ENCODE measurements around the gene CIDEB.

CIDEB gene

DNA sequence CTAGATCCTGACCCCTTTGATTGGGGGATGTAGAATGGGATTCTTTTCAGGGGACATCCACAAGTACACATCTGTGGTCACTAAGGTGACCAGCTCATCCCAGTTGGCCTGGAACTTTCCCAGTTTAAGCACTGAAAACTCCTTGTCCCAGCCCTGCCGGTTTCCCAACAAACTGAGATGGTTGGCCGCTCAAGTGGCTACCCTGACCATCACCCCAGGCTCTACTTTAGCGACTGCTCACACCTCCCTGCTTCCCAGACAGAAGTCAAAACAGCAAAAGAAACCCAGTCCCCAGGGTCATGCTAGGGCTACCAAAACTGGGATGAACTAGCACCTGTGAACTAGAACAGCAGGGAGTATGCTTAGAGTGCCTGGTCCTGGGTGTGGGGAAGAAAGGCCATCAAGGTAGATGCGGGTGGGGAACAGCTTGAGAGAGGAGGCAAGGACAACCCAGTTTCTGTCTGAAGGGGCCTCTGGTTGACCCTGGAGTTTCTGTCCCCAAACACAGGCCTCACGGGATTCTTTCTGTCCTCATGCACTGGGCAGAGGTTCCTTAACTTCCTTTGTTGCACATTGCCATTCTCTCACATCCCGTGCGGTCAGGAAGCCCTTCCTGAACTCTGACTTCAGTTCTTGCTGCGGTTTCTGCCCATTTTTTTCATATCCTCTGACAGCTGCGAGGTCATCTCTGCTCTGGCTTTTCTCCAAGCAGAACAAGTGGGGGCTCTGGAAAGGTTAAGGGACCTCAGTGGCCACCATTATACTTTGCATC is 5.1 kb upstream of the CIDEB start:
- no peak for DNase-seq (ENCODE audit: low read depth in 2 of 2)

DNA sequence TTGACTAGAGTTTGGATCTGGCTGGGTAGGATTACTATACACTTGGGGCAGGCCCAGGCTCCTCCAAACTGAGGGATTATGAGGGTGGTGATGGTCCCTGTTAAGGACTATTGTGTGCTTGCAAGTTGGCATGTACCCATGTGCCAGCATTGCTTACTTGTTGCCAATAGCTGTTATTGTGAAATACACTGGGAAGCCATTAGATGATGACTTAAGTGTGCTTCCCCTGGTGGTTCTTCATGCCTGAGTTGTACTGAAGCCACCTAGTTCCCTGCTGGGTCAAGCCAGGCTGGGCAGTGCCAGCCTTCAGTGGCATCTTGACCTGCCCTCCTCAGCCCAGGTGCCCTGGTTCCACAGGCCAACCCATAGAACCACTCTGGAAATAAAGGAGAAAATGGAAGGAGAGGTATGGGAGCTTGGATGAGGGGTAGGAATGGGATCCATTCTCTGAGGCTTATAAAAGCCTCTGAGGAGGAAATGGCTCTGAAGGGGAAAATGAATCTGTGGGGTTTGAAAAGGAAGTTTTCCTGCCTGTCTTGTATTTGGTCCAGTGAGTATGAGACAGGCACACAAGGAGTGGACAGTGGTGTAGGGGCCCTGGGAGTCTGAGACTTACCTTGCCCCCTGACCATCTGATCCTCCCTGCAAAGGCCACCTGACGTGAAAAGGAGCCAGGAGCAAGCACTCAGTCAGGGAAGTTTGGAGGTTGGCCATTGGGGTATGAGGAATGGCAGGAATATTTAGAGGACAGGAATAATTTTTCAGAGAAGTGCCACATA is 4.2 kb upstream of the CIDEB start:
- no peak for DNase-seq (ENCODE audit: low read depth in 2 of 2)

DNA sequence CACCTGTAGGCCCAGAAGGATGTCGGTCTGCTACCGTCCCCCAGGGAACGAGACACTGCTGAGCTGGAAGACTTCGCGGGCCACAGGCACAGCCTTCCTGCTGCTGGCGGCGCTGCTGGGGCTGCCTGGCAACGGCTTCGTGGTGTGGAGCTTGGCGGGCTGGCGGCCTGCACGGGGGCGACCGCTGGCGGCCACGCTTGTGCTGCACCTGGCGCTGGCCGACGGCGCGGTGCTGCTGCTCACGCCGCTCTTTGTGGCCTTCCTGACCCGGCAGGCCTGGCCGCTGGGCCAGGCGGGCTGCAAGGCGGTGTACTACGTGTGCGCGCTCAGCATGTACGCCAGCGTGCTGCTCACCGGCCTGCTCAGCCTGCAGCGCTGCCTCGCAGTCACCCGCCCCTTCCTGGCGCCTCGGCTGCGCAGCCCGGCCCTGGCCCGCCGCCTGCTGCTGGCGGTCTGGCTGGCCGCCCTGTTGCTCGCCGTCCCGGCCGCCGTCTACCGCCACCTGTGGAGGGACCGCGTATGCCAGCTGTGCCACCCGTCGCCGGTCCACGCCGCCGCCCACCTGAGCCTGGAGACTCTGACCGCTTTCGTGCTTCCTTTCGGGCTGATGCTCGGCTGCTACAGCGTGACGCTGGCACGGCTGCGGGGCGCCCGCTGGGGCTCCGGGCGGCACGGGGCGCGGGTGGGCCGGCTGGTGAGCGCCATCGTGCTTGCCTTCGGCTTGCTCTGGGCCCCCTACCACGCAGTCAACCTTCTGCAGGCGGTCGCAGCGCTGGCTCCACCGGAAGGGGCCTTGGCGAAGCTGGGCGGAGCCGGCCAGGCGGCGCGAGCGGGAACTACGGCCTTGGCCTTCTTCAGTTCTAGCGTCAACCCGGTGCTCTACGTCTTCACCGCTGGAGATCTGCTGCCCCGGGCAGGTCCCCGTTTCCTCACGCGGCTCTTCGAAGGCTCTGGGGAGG is 3.1 kb upstream of the CIDEB start, which contains the start of gene LTB4R:
Gene LTB4R (plus strand): TSS at position 857 of the 959 bp plus-strand sequence. CDS start 4,150 bp downstream, outside the sequence.
- DNase-seq (ENCODE audit: low read depth in 2 of 2), result no peak

GRCh38 chr14:24310265-24310645 is 2.5 kb upstream of the CIDEB start:
- no peak for DNase-seq (ENCODE audit: low read depth in 2 of 2)

GRCh38 chr14:24309538-24310264 is 1.9 kb upstream of the CIDEB start, which contains the start of gene LTB4R2:
TSS of gene LTB4R2 (plus strand) at chr14:24310140. CDS start at chr14:24310665, 525 bp downstream.
- no peak for DNase-seq (ENCODE audit: low read depth in 2 of 2)

GRCh38 chr14:24308342-24309124 is 756 bp upstream of the CIDEB start:
- DNase-seq (ENCODE audit: low read depth in 2 of 2), result no peak

DNA sequence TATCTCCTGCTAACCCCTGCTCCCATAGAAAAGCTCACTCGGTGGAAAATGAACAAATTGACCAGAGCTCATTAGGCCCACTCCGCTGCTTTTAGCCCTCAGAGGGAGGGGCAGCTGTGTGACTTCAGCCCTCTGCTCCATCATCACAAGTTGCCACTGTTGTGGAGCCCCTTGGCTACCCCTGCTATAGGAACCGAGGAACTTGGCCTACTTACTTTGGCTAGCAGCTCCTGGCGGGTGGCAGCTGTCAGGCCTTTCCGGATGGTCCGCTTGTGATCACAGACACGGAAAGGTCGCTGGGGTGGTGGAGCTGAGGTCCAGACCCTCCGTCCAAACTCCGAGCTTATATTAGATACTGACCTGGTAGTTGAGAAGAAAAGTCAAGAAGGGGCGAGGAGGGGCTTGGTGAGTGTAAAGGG is 612 bp downstream of the CIDEB start:
- DNase-seq (ENCODE audit: low read depth in 2 of 2), result no peak

DNA sequence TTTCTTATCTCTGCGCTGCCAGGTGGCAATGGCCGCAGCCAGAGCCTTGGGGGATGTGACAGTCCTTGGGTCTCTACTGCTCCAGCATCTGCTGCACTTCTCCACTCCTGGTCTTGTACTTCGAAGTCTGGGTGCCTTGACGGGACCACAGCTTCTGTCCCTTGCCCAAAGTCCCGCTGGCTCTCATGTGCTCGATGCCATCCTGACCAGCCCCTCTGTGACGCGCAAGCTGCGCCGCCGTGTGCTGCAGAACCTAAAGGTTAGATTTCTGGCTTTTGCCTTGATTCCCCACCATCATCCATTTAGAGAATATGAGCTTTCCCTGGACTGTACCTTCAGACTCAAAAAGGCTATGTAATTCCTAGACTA is 3.8 kb downstream of the CIDEB start:
- no peak for DNase-seq (ENCODE audit: low read depth in 2 of 2)

- no peak for DNase-seq (ENCODE audit: low read depth in 2 of 2)
Measured at GRCh38 chr14:24300326-24300980, 7.3 kb downstream of the CIDEB start.

- peak; percentile 77 to 93 for DNase-seq (ENCODE audit: low read depth in 2 of 2)
Measured at GRCh38 chr14:24299255-24300191, 8.3 kb downstream of the CIDEB start, which contains the start of the genes DHRS1 and NOP9. TSS of gene DHRS1 (minus strand) at chr14:24299780. CDS start at chr14:24299106, 674 bp downstream. TSS of gene NOP9 (plus strand) at chr14:24299850. CDS start at chr14:24299955, 105 bp downstream.

DNA sequence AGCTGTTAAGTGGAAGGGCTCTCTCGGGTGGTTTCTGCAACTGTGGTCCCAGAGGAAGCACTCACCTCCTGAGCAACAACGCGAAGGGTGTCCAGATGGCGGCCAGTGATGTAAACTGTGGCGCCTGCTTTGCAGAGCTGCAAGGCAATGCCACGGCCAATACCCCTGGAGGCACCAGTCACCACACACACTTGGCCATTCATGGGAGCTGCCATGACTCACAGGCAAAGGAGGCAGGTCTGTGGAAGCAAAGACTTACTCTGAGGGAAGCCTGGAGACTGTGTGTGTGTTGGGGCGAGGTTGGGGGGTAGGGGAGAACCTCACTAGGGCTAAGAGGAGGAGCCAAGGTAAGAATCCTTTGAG is 8.9 kb downstream of the CIDEB start:
- DNase-seq (ENCODE audit: low read depth in 2 of 2), result no peak

- no peak for DNase-seq (ENCODE audit: low read depth in 2 of 2)
Measured at GRCh38 chr14:24297190-24297964, 10.4 kb downstream of the CIDEB start.

GRCh38 chr14:24296341-24297157 is 11.2 kb downstream of the CIDEB start:
- DNase-seq (ENCODE audit: low read depth in 2 of 2), result peak in 1 of 2 donors; percentile 49

GRCh38 chr14:24293525-24293924 is 14.3 kb downstream of the CIDEB start:
- DNase-seq (ENCODE audit: low read depth in 2 of 2), result no peak

- no peak for DNase-seq (ENCODE audit: low read depth in 2 of 2)
Measured at GRCh38 chr14:24292118-24292807, 15.5 kb downstream of the CIDEB start.

GRCh38 chr14:24291446-24292117 is 16.2 kb downstream of the CIDEB start:
- no peak for DNase-seq (ENCODE audit: low read depth in 2 of 2)
